GM12873 (cell line): ENCODE data around the gene FYTTD1.

Experiments used
- CTCF ChIP-seq: IDR thresholded peaks from 2 replicates; pipeline ENCODE4 v1.5.1; 2012; ENCODE audit warnings: low read depth, mild to moderate bottlenecking, moderate library complexity, low read length, control low read depth; ENCODE audit not compliant: insufficient read depth; ENCODE audit errors: missing control alignments

Gene FYTTD1

GRCh38 chr3:197746801-197747237, 2.9 kb upstream of the FYTTD1 start:
- no peak for TF ChIP-seq CTCF

GRCh38 chr3:197748597-197749314, 927 bp upstream of the FYTTD1 start:
- no peak for TF ChIP-seq CTCF

- TF ChIP-seq CTCF: no peak
Measured at GRCh38 chr3:197749315-197749600, 425 bp upstream of the FYTTD1 start.

GRCh38 chr3:197750396-197750831, 731 bp downstream of the FYTTD1 start:
- TF ChIP-seq CTCF: no peak

GRCh38 chr3:197750858-197751737, 1.4 kb downstream of the FYTTD1 start:
- no peak for TF ChIP-seq CTCF

- no peak for TF ChIP-seq CTCF
Measured at GRCh38 chr3:197752107-197752506, 2.4 kb downstream of the FYTTD1 start.

GRCh38 chr3:197753263-197753662, 3.6 kb downstream of the FYTTD1 start:
- peak; percentile 25 for TF ChIP-seq CTCF
